Measurements from ENCODE around the gene SMURF2. TPM values are rescaled to one million over a fixed set of nuclear protein-coding genes. Genes with fewer than 3 reads are reported as not detected.
A peak's percentile ranks its signal among the peaks of the same experiment; 100 is the strongest.

The SMURF2 gene
- total and polyA plus RNA-seq, 2 donors from 2014 or later, result 7.2 to 27.9 TPM

GRCh38 chr17:64574646-64575045 is 87.5 kb downstream of the SMURF2 start:
- intact Hi-C loops (cut with DNase I), result no loop called here
- Histone ChIP-seq H3K27ac (ENCODE audit: low read depth in 2 of 2, low read length in 2 of 2) (no peak overlapping the region), H3K4me1 (ENCODE audit: control insufficient read depth in 2 of 3, insufficient read depth in 2 of 3, low read depth in 1 of 3, low read length in 3 of 3) (no peaks in the 10 kb centered on the region), H3K9me3 (ENCODE audit: control insufficient read depth in 2 of 3, insufficient read depth in 1 of 3, low read length in 3 of 3) (no peaks in the 10 kb centered on the region), H3K36me3 (ENCODE audit: control insufficient read depth in 2 of 3, insufficient read depth in 3 of 3, low read length in 3 of 3) (peaks cover 4 to 20% (median 4%) of the 10 kb centered on the region in 3 donors), H3K4me3 (ENCODE audit: low read length in 3 of 3) (no peak overlapping the region), H3K9ac (ENCODE audit: low read length in 3 of 3) (no peak overlapping the region), H3K27me3 (ENCODE audit: control insufficient read depth, insufficient read depth, low read length) (no peaks in the 10 kb centered on the region)
- FAIRE-seq, result peak; percentile 21
- no peak for DNase-seq
- TF ChIP-seq CTCF (IDR thresholded peaks at IDR 0.05; ENCODE audit: borderline replicate concordance, extremely low read depth, insufficient read depth), result no peak

- no peaks in the 10 kb centered on the region for H3K27me3 ChIP-seq (ENCODE audit: control insufficient read depth, insufficient read depth, low read length)
- no peak for TF ChIP-seq CTCF (IDR thresholded peaks at IDR 0.05; ENCODE audit: borderline replicate concordance, extremely low read depth, insufficient read depth)
- H3K27ac ChIP-seq (ENCODE audit: low read depth in 2 of 2, low read length in 2 of 2), result no peak overlapping the region
- no peak overlapping the region for H3K9ac ChIP-seq (ENCODE audit: low read length in 3 of 3)
- no peaks in the 10 kb centered on the region for H3K4me1 ChIP-seq (ENCODE audit: control insufficient read depth in 2 of 3, insufficient read depth in 2 of 3, low read depth in 1 of 3, low read length in 3 of 3)
- H3K9me3 ChIP-seq (ENCODE audit: control insufficient read depth in 2 of 3, insufficient read depth in 1 of 3, low read length in 3 of 3), result no peaks in the 10 kb centered on the region
- peaks cover 4 to 14% (median 4%) of the 10 kb centered on the region in 3 donors for H3K36me3 ChIP-seq (ENCODE audit: control insufficient read depth in 2 of 3, insufficient read depth in 3 of 3, low read length in 3 of 3)
- H3K4me3 ChIP-seq (ENCODE audit: low read length in 3 of 3), result no peak overlapping the region
- intact Hi-C loops (cut with DNase I), result no loop called here
- DNase-seq (no peak), FAIRE-seq (no peak)
These were observed 88.9 kb downstream of the SMURF2 start for GRCh38 chr17:64573214-64573613.

GRCh38 chr17:64572682-64573154 is 89.4 kb downstream of the SMURF2 start:
- Histone ChIP-seq H3K9me3 (ENCODE audit: control insufficient read depth in 2 of 3, insufficient read depth in 1 of 3, low read length in 3 of 3) (no peaks in the 10 kb centered on the region), H3K4me3 (ENCODE audit: low read length in 3 of 3) (no peak overlapping the region), H3K36me3 (ENCODE audit: control insufficient read depth in 2 of 3, insufficient read depth in 3 of 3, low read length in 3 of 3) (peaks cover 4 to 14% (median 4%) of the 10 kb centered on the region in 3 donors), H3K27ac (ENCODE audit: low read depth in 2 of 2, low read length in 2 of 2) (no peak overlapping the region), H3K27me3 (ENCODE audit: control insufficient read depth, insufficient read depth, low read length) (no peaks in the 10 kb centered on the region), H3K4me1 (ENCODE audit: control insufficient read depth in 2 of 3, insufficient read depth in 2 of 3, low read depth in 1 of 3, low read length in 3 of 3) (no peaks in the 10 kb centered on the region), H3K9ac (ENCODE audit: low read length in 3 of 3) (no peak overlapping the region)
- FAIRE-seq (no peak), DNase-seq (peak in 2 of 5 donors; percentile 1 to 26)
- TF ChIP-seq CTCF (IDR thresholded peaks at IDR 0.05; ENCODE audit: borderline replicate concordance, extremely low read depth, insufficient read depth), result no peak
- intact Hi-C loops (cut with DNase I), result no loop called here

- no peak for TF ChIP-seq CTCF (IDR thresholded peaks at IDR 0.05; ENCODE audit: borderline replicate concordance, extremely low read depth, insufficient read depth)
- H3K9ac ChIP-seq (ENCODE audit: low read length in 3 of 3), result no peak overlapping the region
- H3K9me3 ChIP-seq (ENCODE audit: control insufficient read depth in 2 of 3, insufficient read depth in 1 of 3, low read length in 3 of 3), result no peaks in the 10 kb centered on the region
- no peaks in the 10 kb centered on the region for H3K4me1 ChIP-seq (ENCODE audit: control insufficient read depth in 2 of 3, insufficient read depth in 2 of 3, low read depth in 1 of 3, low read length in 3 of 3)
- peak in 1 of 5 donors; percentile 4 for DNase-seq
- H3K27ac ChIP-seq (ENCODE audit: low read depth in 2 of 2, low read length in 2 of 2), result no peak overlapping the region
- H3K36me3 ChIP-seq (ENCODE audit: control insufficient read depth in 2 of 3, insufficient read depth in 3 of 3, low read length in 3 of 3), result peaks cover 2 to 14% (median 4%) of the 10 kb centered on the region in 3 donors
- H3K27me3 ChIP-seq (ENCODE audit: control insufficient read depth, insufficient read depth, low read length), result no peaks in the 10 kb centered on the region
- FAIRE-seq, result no peak
- intact Hi-C loops (cut with DNase I), result no loop called here
- H3K4me3 ChIP-seq (ENCODE audit: low read length in 3 of 3), result no peak overlapping the region
These were observed 90.4 kb downstream of the SMURF2 start for GRCh38 chr17:64571746-64572145.
